ENCODE measurements around the gene AGBL3. TPM values are rescaled to one million over a fixed set of nuclear protein-coding genes. Genes with fewer than 3 reads are reported as not detected.

AGBL3 gene
- total and polyA plus RNA-seq, 9 of the 15 experiments (the other 6 are each of a cell fraction or from before 2014, with no cell fraction given) = 0.54 to 2.9 (median 1.7) TPM

DNA sequence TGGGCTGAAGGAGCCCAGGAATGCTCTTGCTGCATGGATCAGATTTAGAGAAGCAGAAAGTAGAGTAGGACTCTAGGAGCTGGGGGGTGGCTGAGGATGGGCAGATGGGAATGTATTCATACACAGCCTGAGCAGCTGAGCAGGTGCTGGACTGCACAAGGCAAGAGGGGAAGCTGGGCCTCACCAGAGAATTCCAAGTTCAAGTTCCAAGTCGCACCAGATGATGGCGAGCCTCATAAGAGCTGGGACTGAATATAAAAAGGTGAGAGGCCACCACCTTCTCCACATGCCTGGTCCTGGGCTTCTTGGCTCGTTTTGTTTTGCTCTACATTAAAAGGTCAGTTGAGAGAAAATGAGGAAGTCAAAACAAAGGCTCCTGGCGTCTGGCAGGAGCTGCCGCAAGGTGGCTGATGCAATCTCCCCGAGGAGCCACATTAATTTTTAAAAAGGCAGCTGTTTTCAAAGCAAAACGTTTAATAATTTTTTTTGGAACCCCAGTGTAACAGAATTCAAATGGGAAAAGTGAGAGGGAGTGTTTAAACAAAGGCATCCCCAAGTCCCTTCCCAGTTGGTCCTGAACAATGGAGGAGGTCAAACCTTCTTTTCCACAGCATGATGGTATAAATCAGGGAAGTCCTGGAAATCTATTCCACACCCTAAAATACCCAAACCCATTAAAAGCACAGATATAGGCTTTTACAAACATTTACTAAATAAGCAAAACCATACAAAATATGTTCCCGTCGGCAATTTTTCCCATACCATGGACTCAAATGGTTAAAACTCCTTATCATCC is 174.7 kb downstream of the AGBL3 start (continued):
- TF ChIP-seq, protein P1, sequence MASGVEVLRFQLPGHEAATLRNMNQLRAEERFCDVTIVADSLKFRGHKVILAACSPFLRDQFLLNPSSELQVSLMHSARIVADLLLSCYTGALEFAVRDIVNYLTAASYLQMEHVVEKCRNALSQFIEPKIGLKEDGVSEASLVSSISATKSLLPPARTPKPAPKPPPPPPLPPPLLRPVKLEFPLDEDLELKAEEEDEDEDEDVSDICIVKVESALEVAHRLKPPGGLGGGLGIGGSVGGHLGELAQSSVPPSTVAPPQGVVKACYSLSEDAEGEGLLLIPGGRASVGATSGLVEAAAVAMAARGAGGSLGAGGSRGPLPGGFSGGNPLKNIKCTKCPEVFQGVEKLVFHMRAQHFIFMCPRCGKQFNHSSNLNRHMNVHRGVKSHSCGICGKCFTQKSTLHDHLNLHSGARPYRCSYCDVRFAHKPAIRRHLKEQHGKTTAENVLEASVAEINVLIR (CRISPR knock-in tag; IDR thresholded peaks at IDR 0.05) = no peak
- TF ChIP-seq HNRNPL (IDR thresholded peaks at IDR 0.05; ENCODE audit: low read depth, low read length) = no peak
- TF ChIP-seq IRF2 (CRISPR knock-in tag; IDR thresholded peaks at IDR 0.05) = no peak
- no peak for TF ChIP-seq CCAR2 (IDR thresholded peaks at IDR 0.05; ENCODE audit: low read depth, low read length)
- TF ChIP-seq, protein P2, sequence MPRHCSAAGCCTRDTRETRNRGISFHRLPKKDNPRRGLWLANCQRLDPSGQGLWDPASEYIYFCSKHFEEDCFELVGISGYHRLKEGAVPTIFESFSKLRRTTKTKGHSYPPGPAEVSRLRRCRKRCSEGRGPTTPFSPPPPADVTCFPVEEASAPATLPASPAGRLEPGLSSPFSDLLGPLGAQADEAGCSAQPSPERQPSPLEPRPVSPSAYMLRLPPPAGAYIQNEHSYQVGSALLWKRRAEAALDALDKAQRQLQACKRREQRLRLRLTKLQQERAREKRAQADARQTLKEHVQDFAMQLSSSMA (CRISPR knock-in tag; IDR thresholded peaks at IDR 0.05) = peak; percentile 31; the same call in 1 of the 2 replicates
- TF ChIP-seq RFX7 (CRISPR knock-in tag; IDR thresholded peaks at IDR 0.05) = no peak
- no peak for TF ChIP-seq ZFPM2 (CRISPR knock-in tag; IDR thresholded peaks at IDR 0.05)
- TF ChIP-seq U2AF1 (optimal IDR thresholded peaks at IDR 0.05; ENCODE audit: low read depth, low read length) = no peak
- TF ChIP-seq BMI1 (IDR thresholded peaks at IDR 0.05; ENCODE audit: low read length) = no peak
- no peak for TF ChIP-seq ELF2 (CRISPR knock-in tag; IDR thresholded peaks at IDR 0.05)
- TF ChIP-seq ZNF174 (CRISPR knock-in tag; IDR thresholded peaks at IDR 0.05) = no peak
- no peak for TF ChIP-seq HNRNPK (IDR thresholded peaks at IDR 0.05; ENCODE audit: low read depth, low read length, poor library complexity, severe bottlenecking)
- TF ChIP-seq POLR2A (conservative IDR thresholded peaks at IDR 0.05) = no peak
- TF ChIP-seq JUNB (CRISPR knock-in tag; conservative IDR thresholded peaks at IDR 0.05) = no peak
- TF ChIP-seq ZNF583 (CRISPR knock-in tag; IDR thresholded peaks at IDR 0.05) = peak; percentile 73; the same call in 1 of the 2 replicates
- TF ChIP-seq FOXA3 (CRISPR knock-in tag; conservative IDR thresholded peaks at IDR 0.05 in 1 of 2, IDR thresholded peaks at IDR 0.05 in 1 of 2) = peak in 1 of 2 experiments; percentile 54; a peak in 1 of 4 replicates
- peak; percentile 86 for TF ChIP-seq CXXC5 (CRISPR knock-in tag; IDR thresholded peaks at IDR 0.05)
- TF ChIP-seq, protein P3, sequence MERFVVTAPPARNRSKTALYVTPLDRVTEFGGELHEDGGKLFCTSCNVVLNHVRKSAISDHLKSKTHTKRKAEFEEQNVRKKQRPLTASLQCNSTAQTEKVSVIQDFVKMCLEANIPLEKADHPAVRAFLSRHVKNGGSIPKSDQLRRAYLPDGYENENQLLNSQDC (CRISPR knock-in tag; IDR thresholded peaks at IDR 0.05) = no peak
- TF ChIP-seq, protein P4, sequence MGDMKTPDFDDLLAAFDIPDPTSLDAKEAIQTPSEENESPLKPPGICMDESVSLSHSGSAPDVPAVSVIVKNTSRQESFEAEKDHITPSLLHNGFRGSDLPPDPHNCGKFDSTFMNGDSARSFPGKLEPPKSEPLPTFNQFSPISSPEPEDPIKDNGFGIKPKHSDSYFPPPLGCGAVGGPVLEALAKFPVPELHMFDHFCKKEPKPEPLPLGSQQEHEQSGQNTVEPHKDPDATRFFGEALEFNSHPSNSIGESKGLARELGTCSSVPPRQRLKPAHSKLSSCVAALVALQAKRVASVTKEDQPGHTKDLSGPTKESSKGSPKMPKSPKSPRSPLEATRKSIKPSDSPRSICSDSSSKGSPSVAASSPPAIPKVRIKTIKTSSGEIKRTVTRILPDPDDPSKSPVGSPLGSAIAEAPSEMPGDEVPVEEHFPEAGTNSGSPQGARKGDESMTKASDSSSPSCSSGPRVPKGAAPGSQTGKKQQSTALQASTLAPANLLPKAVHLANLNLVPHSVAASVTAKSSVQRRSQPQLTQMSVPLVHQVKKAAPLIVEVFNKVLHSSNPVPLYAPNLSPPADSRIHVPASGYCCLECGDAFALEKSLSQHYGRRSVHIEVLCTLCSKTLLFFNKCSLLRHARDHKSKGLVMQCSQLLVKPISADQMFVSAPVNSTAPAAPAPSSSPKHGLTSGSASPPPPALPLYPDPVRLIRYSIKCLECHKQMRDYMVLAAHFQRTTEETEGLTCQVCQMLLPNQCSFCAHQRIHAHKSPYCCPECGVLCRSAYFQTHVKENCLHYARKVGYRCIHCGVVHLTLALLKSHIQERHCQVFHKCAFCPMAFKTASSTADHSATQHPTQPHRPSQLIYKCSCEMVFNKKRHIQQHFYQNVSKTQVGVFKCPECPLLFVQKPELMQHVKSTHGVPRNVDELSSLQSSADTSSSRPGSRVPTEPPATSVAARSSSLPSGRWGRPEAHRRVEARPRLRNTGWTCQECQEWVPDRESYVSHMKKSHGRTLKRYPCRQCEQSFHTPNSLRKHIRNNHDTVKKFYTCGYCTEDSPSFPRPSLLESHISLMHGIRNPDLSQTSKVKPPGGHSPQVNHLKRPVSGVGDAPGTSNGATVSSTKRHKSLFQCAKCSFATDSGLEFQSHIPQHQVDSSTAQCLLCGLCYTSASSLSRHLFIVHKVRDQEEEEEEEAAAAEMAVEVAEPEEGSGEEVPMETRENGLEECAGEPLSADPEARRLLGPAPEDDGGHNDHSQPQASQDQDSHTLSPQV (IDR thresholded peaks at IDR 0.05) = peak; percentile 89
- TF ChIP-seq, protein P5, sequence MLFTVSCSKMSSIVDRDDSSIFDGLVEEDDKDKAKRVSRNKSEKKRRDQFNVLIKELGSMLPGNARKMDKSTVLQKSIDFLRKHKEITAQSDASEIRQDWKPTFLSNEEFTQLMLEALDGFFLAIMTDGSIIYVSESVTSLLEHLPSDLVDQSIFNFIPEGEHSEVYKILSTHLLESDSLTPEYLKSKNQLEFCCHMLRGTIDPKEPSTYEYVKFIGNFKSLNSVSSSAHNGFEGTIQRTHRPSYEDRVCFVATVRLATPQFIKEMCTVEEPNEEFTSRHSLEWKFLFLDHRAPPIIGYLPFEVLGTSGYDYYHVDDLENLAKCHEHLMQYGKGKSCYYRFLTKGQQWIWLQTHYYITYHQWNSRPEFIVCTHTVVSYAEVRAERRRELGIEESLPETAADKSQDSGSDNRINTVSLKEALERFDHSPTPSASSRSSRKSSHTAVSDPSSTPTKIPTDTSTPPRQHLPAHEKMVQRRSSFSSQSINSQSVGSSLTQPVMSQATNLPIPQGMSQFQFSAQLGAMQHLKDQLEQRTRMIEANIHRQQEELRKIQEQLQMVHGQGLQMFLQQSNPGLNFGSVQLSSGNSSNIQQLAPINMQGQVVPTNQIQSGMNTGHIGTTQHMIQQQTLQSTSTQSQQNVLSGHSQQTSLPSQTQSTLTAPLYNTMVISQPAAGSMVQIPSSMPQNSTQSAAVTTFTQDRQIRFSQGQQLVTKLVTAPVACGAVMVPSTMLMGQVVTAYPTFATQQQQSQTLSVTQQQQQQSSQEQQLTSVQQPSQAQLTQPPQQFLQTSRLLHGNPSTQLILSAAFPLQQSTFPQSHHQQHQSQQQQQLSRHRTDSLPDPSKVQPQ (CRISPR knock-in tag; IDR thresholded peaks at IDR 0.05; ENCODE audit: borderline replicate concordance) = no peak
